ENCODE measurements around the gene GNG12. TPM values are rescaled to one million over a fixed set of nuclear protein-coding genes. Genes with fewer than 3 reads are reported as not detected.

Gene GNG12
- total RNA-seq, 2 donors from 2014 or later = 49.4 to 61.5 TPM

- peak overlapping the region in 1 of 2 donors; percentile 70 for H3K4me3 ChIP-seq
- no peak for DNase-seq (ENCODE audit: low spot score)
- TF ChIP-seq POLR2A (IDR thresholded peaks at IDR 0.05) (no peak), CTCF (IDR thresholded peaks at IDR 0.05) (no peak), POLR2AphosphoS5 (IDR thresholded peaks at IDR 0.05) (no peak)
- peak overlapping the region in 1 of 2 donors; percentile 43 for H3K27ac ChIP-seq
- no peaks in the 10 kb centered on the region for H3K27me3 ChIP-seq (replicated peaks; ENCODE audit: insufficient read depth)
- H3K36me3 ChIP-seq = no peaks in the 10 kb centered on the region
- intact Hi-C loops (cut with DNase I) = loop anchor here (5.0 to 10.0 kb wide), 2 partner anchors 37 to 151 kb away; partner anchors contain the start of gene GNG12
- H3K4me1 ChIP-seq (replicated peaks) = no peaks in the 10 kb centered on the region
- 10% methylated on average over 8 of the region's 8 CpGs for WGBS
- no peaks in the 10 kb centered on the region for H3K9me3 ChIP-seq
These were observed 149.3 kb downstream of the GNG12 start for GRCh38 chr1:67683766-67684525.

- intact Hi-C loops (cut with DNase I) = loop anchor here (5.0 to 10.0 kb wide), 2 partner anchors 36 to 151 kb away; partner anchors contain the start of gene GNG12
These were observed 150.0 kb downstream of the GNG12 start for GRCh38 chr1:67683316-67683715.

GRCh38 chr1:67682659-67683197 lies 150.5 kb downstream of the GNG12 start:
- Histone ChIP-seq H3K27ac (no peak overlapping the region), H3K4me3 (no peak overlapping the region), H3K4me1 (replicated peaks) (no peaks in the 10 kb centered on the region), H3K36me3 (no peaks in the 10 kb centered on the region), H3K9me3 (no peaks in the 10 kb centered on the region), H3K27me3 (replicated peaks; ENCODE audit: insufficient read depth) (no peaks in the 10 kb centered on the region)
- no peak for TF ChIP-seq POLR2AphosphoS5 (IDR thresholded peaks at IDR 0.05)
- no peak for TF ChIP-seq POLR2A (IDR thresholded peaks at IDR 0.05)
- TF ChIP-seq CTCF (IDR thresholded peaks at IDR 0.05) = no peak
- intact Hi-C loops (cut with DNase I) = loop anchor here (5.0 to 10.0 kb wide), 2 partner anchors 35 to 152 kb away; partner anchors contain the start of gene GNG12
- WGBS = 65% methylated on average over 3 of the region's 3 CpGs
- no peak for DNase-seq (ENCODE audit: low spot score)

More at GRCh38 chr1:67683316-67683715, 150.0 kb downstream of the GNG12 start:
- Histone ChIP-seq H3K27me3 (replicated peaks; ENCODE audit: insufficient read depth) (no peaks in the 10 kb centered on the region), H3K4me1 (replicated peaks) (no peaks in the 10 kb centered on the region), H3K4me3 (no peak overlapping the region), H3K27ac (no peak overlapping the region), H3K9me3 (no peaks in the 10 kb centered on the region), H3K36me3 (no peaks in the 10 kb centered on the region)
- no peak for DNase-seq (ENCODE audit: low spot score)
- no peak for TF ChIP-seq POLR2A (IDR thresholded peaks at IDR 0.05)
- no peak for TF ChIP-seq POLR2AphosphoS5 (IDR thresholded peaks at IDR 0.05)
- TF ChIP-seq CTCF (IDR thresholded peaks at IDR 0.05) = no peak
- 49% methylated on average over 3 of the region's 3 CpGs for WGBS

- TF ChIP-seq POLR2A (IDR thresholded peaks at IDR 0.05) (no peak), POLR2AphosphoS5 (IDR thresholded peaks at IDR 0.05) (no peak), CTCF (IDR thresholded peaks at IDR 0.05) (no peak)
- WGBS = 100% methylated on average over 2 of the region's 2 CpGs
These were observed 152.8 kb downstream of the GNG12 start for GRCh38 chr1:67680486-67680885.

More at GRCh38 chr1:67680486-67680885, 152.8 kb downstream of the GNG12 start:
- Histone ChIP-seq H3K4me3 (no peak overlapping the region), H3K4me1 (replicated peaks) (no peaks in the 10 kb centered on the region), H3K36me3 (no peaks in the 10 kb centered on the region), H3K9me3 (no peaks in the 10 kb centered on the region), H3K27ac (no peak overlapping the region), H3K27me3 (replicated peaks; ENCODE audit: insufficient read depth) (no peaks in the 10 kb centered on the region)
- no peak for DNase-seq (ENCODE audit: low spot score)
- intact Hi-C loops (cut with DNase I) = loop anchor here (5.0 to 10.0 kb wide), 2 partner anchors 33 to 154 kb away; partner anchors contain the start of gene GNG12

Data from prostate gland (tissue), 2 donors.